ENCODE measurements around the gene TIMP3. TPM values are rescaled to one million over a fixed set of nuclear protein-coding genes. Genes with fewer than 3 reads are reported as not detected.

The TIMP3 gene
- total and polyA plus RNA-seq, 2 donors (not counting 3 experiments of a cell fraction or from before 2014, with no cell fraction given): 0.22 to 2.0 TPM

- Histone ChIP-seq H3K79me2 (ENCODE audit: control insufficient read depth, insufficient read depth, low read length) (no peaks in the 10 kb centered on the region), H3K27ac (ENCODE audit: insufficient read depth, low read depth, low read length) (no peak overlapping the region), H3K4me3 (replicated peaks in 1 of 3; ENCODE audit: insufficient read depth in 1 of 3, low read depth in 1 of 3, low read length in 3 of 3) (no peak overlapping the region), H3K9me1 (replicated peaks; ENCODE audit: control insufficient read depth, extremely low read depth, insufficient read depth, low read length) (no peaks in the 10 kb centered on the region), H3K4me1 (ENCODE audit: control insufficient read depth, extremely low read depth, insufficient read depth, low read length) (no peaks in the 10 kb centered on the region), H3K36me3 (ENCODE audit: control insufficient read depth in 2 of 2, extremely low read depth in 1 of 2, insufficient read depth in 2 of 2, low read length in 2 of 2) (no peaks in the 10 kb centered on the region), H3K9me3 (replicated peaks; ENCODE audit: control insufficient read depth, insufficient read depth, low read length) (peaks cover 3% of the 10 kb centered on the region), H3K9ac (replicated peaks; ENCODE audit: extremely low read depth, insufficient read depth, low read length) (no peak overlapping the region), H3K27me3 (ENCODE audit: control insufficient read depth in 2 of 2, insufficient read depth in 2 of 2, low read length in 2 of 2) (no peaks in the 10 kb centered on the region), H4K20me1 (replicated peaks; ENCODE audit: control insufficient read depth, extremely low read depth, insufficient read depth, low read length) (no peaks in the 10 kb centered on the region), H2AFZ (ENCODE audit: low read depth, low read length) (no peak overlapping the region), H3K4me2 (ENCODE audit: insufficient read depth, low read length) (no peak overlapping the region)
- intact Hi-C loops (cut with micrococcal nuclease): no loop called here
- CTCF ChIA-PET: no interaction called here
- TF ChIP-seq EZH2 (IDR thresholded peaks at IDR 0.05; ENCODE audit: borderline replicate concordance, low read depth, low read length, severe bottlenecking) (no peak), GATA2 (IDR thresholded peaks at IDR 0.05; ENCODE audit: insufficient read depth, insufficient read length, low read depth, low read length) (no peak), FOS (IDR thresholded peaks at IDR 0.05; ENCODE audit: borderline replicate concordance, insufficient read depth, low read length) (no peak), MAX (IDR thresholded peaks at IDR 0.05; ENCODE audit: insufficient read depth, insufficient read length) (no peak), CTCF (IDR thresholded peaks at IDR 0.05; ENCODE audit: extremely low read depth in 1 of 2, insufficient read depth in 1 of 2, low read depth in 1 of 2, low read length in 2 of 2) (no peak), POLR2AphosphoS5 (IDR thresholded peaks at IDR 0.05; ENCODE audit: insufficient read depth, low read depth, low read length) (no peak), POLR2A (IDR thresholded peaks at IDR 0.05; ENCODE audit: low read depth, low read length) (no peak), MYC (IDR thresholded peaks at IDR 0.05; ENCODE audit: low read depth, low read length) (no peak), JUN (IDR thresholded peaks at IDR 0.05; ENCODE audit: borderline replicate concordance, insufficient read depth, insufficient read length, low read depth) (no peak)
- FAIRE-seq: no peak
- POLR2A ChIA-PET: no interaction called here
- no TSS peak for BruUV-seq (replicated peaks)
- dilution Hi-C loops (cut with MboI; ENCODE audit: extremely low pct_ligation_motif_present, low sequenced_read_pairs): no loop called here
- DNase-seq (ENCODE audit: low read depth, low spot score): no peak
These were observed 10.5 kb downstream of the TIMP3 start for GRCh38 chr22:32811788-32812545.
